Fibroblast of lung (primary cell): ENCODE measurements around the gene TBL1X. TPM values are rescaled to one million over a fixed set of nuclear protein-coding genes. Genes with fewer than 3 reads are reported as not detected.

Experiments
- DNase-seq, 2 donors: peaks; one replicate each; pipeline versions ENCODE4 v3.0.0 to v3.0.0-alpha.2; 2010; ENCODE audit warnings: low read depth in 2 of 2
- H2AFZ ChIP-seq: 2 replicates; pipeline ENCODE4 v1.5.1; 2012; ENCODE audit warnings: low read length, control low read depth, inconsistent platforms
- H3K27ac ChIP-seq: 2 replicates; pipeline ENCODE4 v1.5.1; 2011; ENCODE audit warnings: low read length, control low read depth; ENCODE audit not compliant: insufficient read depth
- H3K27me3 ChIP-seq: 2 replicates; pipeline ENCODE4 v1.5.1; 2011; ENCODE audit warnings: mild to moderate bottlenecking, low read length; ENCODE audit not compliant: control insufficient read depth, insufficient read depth
- H3K36me3 ChIP-seq: 2 replicates; pipeline ENCODE4 v1.5.1; 2011; ENCODE audit warnings: low read length; ENCODE audit not compliant: control insufficient read depth, insufficient read depth
- H3K4me1 ChIP-seq: 2 replicates; pipeline ENCODE4 v1.5.1; 2011; ENCODE audit warnings: low read length; ENCODE audit not compliant: control insufficient read depth, insufficient read depth; ENCODE audit errors: extremely low read depth
- H3K4me2 ChIP-seq: 2 replicates; pipeline ENCODE4 v1.5.1; 2011; ENCODE audit warnings: low read length, control low read depth; ENCODE audit not compliant: insufficient read depth; ENCODE audit errors: extremely low read depth
- H3K4me3 ChIP-seq, 4 experiments: fragments of 200-600 bp in 1 of 4; sonication (generic) in 1 of 4; replicated peaks in 1 of 4; 2 replicates each; pipeline ENCODE4 v1.5.1; 2011 to 2016; ENCODE audit warnings: low read length in 4 of 4, low read depth in 3 of 4, mild to moderate bottlenecking in 3 of 4, control low read depth in 2 of 4, inconsistent platforms in 1 of 4, mixed read lengths in 1 of 4; ENCODE audit not compliant: insufficient read depth in 1 of 4; ENCODE audit errors: control extremely low read depth in 1 of 4
- H3K79me2 ChIP-seq: 2 replicates; pipeline ENCODE4 v1.5.1; 2012; ENCODE audit warnings: mild to moderate bottlenecking, low read length, inconsistent platforms; ENCODE audit not compliant: control insufficient read depth, insufficient read depth
- H3K9ac ChIP-seq: 2 replicates; pipeline ENCODE4 v1.5.1; 2011; ENCODE audit warnings: mild to moderate bottlenecking, low read length, control low read depth; ENCODE audit not compliant: insufficient read depth
- H3K9me3 ChIP-seq: 2 replicates; pipeline ENCODE4 v1.5.1; 2012; ENCODE audit warnings: low read depth, low read length; ENCODE audit not compliant: control insufficient read depth, insufficient read depth
- H4K20me1 ChIP-seq: 2 replicates; pipeline ENCODE4 v1.5.1; 2011; ENCODE audit warnings: low read length; ENCODE audit not compliant: control insufficient read depth, insufficient read depth; ENCODE audit errors: extremely low read depth
- CTCF ChIP-seq, 2 donors: IDR thresholded peaks in 1 of 2; conservative IDR thresholded peaks in 1 of 2; 1 replicate in 1 of 2; 2 replicates in 1 of 2; pipeline ENCODE4 v1.5.1; 2011 to 2012; ENCODE audit warnings: low read length in 2 of 2, control low read depth in 1 of 2, inconsistent platforms in 1 of 2, low read depth in 1 of 2, mild to moderate bottlenecking in 1 of 2
- EZH2 ChIP-seq: IDR thresholded peaks from 2 replicates; pipeline ENCODE4 v1.5.1; 2012; ENCODE audit warnings: low read length, control low read depth, mild to moderate bottlenecking; ENCODE audit errors: missing control alignments
- polyA plus RNA-seq, 2 donors: library from polyadenylated mRNA; depleted of rRNA in 1 of 2; stranded (reverse) in 1 of 2; unstranded in 1 of 2; fragments of >200 nt; gene quantifications; 2 replicates each; pipeline ENCODE4 v1.2.1, GENCODE V29; 2011 to 2012; ENCODE audit warnings: missing spikeins in 1 of 2
- total RNA-seq: library from RNA; depleted of rRNA; stranded (reverse); fragments of >200 nt; gene quantifications from 2 replicates; pipeline ENCODE4 v1.2.1, GENCODE V29; 2014

Gene TBL1X
- total and polyA plus RNA-seq, 2 donors (not counting 1 experiment from before 2014, with no cell fraction given): 25.8 to 29.4 TPM

GRCh38 chrX:9476810-9477575 lies 12.1 kb downstream of the TBL1X start:
- Histone ChIP-seq H3K4me3 (no peak overlapping the region), H4K20me1 (no peaks in the 10 kb centered on the region), H3K4me2 (no peak overlapping the region), H3K4me1 (no peaks in the 10 kb centered on the region), H3K27ac (no peak overlapping the region), H3K79me2 (peaks cover 28% of the 10 kb centered on the region), H3K9me3 (no peaks in the 10 kb centered on the region), H3K27me3 (no peaks in the 10 kb centered on the region), H3K9ac (no peak overlapping the region), H3K36me3 (no peaks in the 10 kb centered on the region), H2AFZ (no peak overlapping the region)
- TF ChIP-seq CTCF (conservative IDR thresholded peaks at IDR 0.05 in 1 of 2, IDR thresholded peaks at IDR 0.05 in 1 of 2; ENCODE audit: low read depth in 1 of 2, low read length in 2 of 2): no peak
- no peak for TF ChIP-seq EZH2
- DNase-seq: no peak

- Histone ChIP-seq H3K9me3 (no peaks in the 10 kb centered on the region), H2AFZ (no peak overlapping the region), H3K27me3 (no peaks in the 10 kb centered on the region), H3K4me2 (no peak overlapping the region), H3K4me3 (no peak overlapping the region), H3K9ac (no peak overlapping the region), H3K27ac (no peak overlapping the region), H4K20me1 (no peaks in the 10 kb centered on the region), H3K79me2 (peaks cover 14% of the 10 kb centered on the region), H3K4me1 (no peaks in the 10 kb centered on the region), H3K36me3 (no peaks in the 10 kb centered on the region)
- no peak for DNase-seq
- TF ChIP-seq EZH2 (no peak), CTCF (conservative IDR thresholded peaks at IDR 0.05 in 1 of 2, IDR thresholded peaks at IDR 0.05 in 1 of 2; ENCODE audit: low read depth in 1 of 2, low read length in 2 of 2) (no peak)
These were observed 17.6 kb downstream of the TBL1X start for GRCh38 chrX:9482408-9482807.

- Histone ChIP-seq H3K27ac (no peak overlapping the region), H3K36me3 (no peaks in the 10 kb centered on the region), H3K4me3 (no peak overlapping the region), H4K20me1 (no peaks in the 10 kb centered on the region), H3K4me2 (no peak overlapping the region), H3K4me1 (no peaks in the 10 kb centered on the region), H3K79me2 (peaks cover 10% of the 10 kb centered on the region), H2AFZ (no peak overlapping the region), H3K27me3 (no peaks in the 10 kb centered on the region), H3K9me3 (no peaks in the 10 kb centered on the region), H3K9ac (no peak overlapping the region)
- no peak for DNase-seq
- TF ChIP-seq CTCF (conservative IDR thresholded peaks at IDR 0.05 in 1 of 2, IDR thresholded peaks at IDR 0.05 in 1 of 2; ENCODE audit: low read depth in 1 of 2, low read length in 2 of 2) (no peak), EZH2 (no peak)
These were observed 18.0 kb downstream of the TBL1X start for GRCh38 chrX:9482837-9483236.
